Activated naive CD4-positive, alpha-beta T cell treated with anti-CD3 and anti-CD28 coated beads, Interleukin-2, amount 50 U/mL, for 72 hours (primary cell): ENCODE measurements around the gene NME4. TPM values are rescaled to one million over a fixed set of nuclear protein-coding genes. Genes with fewer than 3 reads are reported as not detected.
A peak's percentile ranks its signal among the peaks of the same experiment; 100 is the strongest.

Experiments
- ATAC-seq, 2 donors: fragments of 150-1000 bp; cut with Tn5 transposase; 2 replicates each; pipeline ENCODE4 v1.10.0; 2021; ENCODE audit warnings: mild to moderate bottlenecking in 2 of 2, moderate library complexity in 2 of 2
- DNase-seq, 2 donors: peaks; one replicate each; pipeline ENCODE4 v3.0.0; 2021 to 2022; ENCODE audit warnings: low spot score in 2 of 2
- H3K27ac Mint-ChIP-seq, 2 donors: one replicate each; pipeline ENCODE4 v1.8.0; 2022; ENCODE audit warnings: mild to moderate bottlenecking in 2 of 2, mixed read lengths in 2 of 2
- H3K36me3 Mint-ChIP-seq, 2 donors: one replicate each; pipeline ENCODE4 v1.8.0; 2022; ENCODE audit warnings: mixed read lengths in 2 of 2
- H3K9me3 Mint-ChIP-seq, 2 donors: one replicate each; pipeline ENCODE4 v1.8.0; 2022; ENCODE audit warnings: mixed read lengths in 2 of 2
- total RNA-seq, 2 donors: library from RNA; stranded (reverse); gene quantifications; one replicate each; pipeline ENCODE4 v1.2.3, GENCODE V29; 2022

NME4 gene
- total RNA-seq, 2 donors from 2014 or later = 15.6 to 58.4 TPM

DNA sequence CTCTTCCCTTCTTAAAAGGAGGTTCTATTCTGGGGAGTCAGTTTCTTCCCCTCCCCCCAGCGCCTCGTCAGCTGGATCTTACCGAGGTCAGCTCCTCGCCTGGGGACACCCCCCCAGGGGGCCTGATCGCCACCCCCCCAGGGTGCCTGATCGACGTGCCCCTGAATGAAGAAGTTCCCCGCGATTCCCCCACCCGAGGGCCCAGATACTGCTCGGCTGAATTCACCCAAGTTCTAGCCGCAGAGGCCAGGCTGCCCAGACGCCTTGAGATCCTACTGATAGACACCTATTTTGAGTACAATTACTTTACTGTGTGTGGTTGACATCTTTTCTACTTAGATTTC lies 29.9 kb downstream of the NME4 start:
- Mint-ChIP-seq H3K27ac (peak overlapping the region; percentile 1 to 73), H3K9me3 (no peaks in the 10 kb centered on the region), H3K36me3 (peaks cover 0 to 6% of the 10 kb centered on the region in 2 donors)
- no peak for DNase-seq
- no peak for ATAC-seq

DNA sequence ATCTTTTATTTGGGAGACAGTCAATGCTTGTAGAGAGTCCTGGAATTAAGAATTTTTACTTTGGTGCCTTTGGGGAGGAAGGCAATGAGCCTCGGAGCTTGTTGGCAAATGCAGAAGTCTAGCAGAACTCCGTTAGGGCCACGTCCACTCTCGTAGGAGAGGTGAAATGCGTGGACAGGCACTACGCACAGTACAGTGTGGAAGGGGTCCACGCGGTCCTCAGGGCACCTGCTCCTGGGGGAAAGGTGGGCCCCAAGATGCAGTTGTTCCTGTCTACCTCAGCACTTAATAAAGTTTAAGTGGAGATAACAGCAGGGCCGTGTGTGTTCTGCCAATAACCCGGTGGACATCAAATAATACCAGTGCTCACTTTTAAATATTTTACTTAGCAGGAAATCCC lies 30.3 kb downstream of the NME4 start:
- Mint-ChIP-seq H3K27ac (peak overlapping the region; percentile 1 to 73), H3K9me3 (no peaks in the 10 kb centered on the region), H3K36me3 (peaks cover 0 to 6% of the 10 kb centered on the region in 2 donors)
- ATAC-seq = no peak
- no peak for DNase-seq

DNA sequence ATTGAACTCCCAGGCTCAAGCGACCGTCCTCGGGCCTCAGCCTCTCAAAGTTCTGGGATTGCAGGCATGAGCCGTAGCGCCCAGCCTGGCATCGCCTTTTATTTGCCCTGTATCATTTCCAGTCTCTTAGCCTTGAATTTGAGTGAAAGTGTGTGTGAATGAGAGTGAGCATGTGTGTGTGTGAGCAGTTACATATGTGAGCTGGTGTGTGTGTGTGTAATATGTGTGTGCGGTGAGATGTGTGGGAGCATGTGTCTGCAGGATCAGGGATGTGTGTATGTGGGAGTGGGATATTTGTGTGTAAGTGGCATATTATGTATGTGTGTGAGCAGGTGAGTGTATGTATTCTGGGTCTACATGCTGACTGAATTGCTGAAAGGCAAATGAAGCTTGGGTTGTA lies 33.9 kb downstream of the NME4 start:
- Mint-ChIP-seq H3K9me3 (no peaks in the 10 kb centered on the region), H3K27ac (no peak overlapping the region), H3K36me3 (peaks cover 0 to 6% of the 10 kb centered on the region in 2 donors)
- DNase-seq (no peak), ATAC-seq (no peak)

DNA sequence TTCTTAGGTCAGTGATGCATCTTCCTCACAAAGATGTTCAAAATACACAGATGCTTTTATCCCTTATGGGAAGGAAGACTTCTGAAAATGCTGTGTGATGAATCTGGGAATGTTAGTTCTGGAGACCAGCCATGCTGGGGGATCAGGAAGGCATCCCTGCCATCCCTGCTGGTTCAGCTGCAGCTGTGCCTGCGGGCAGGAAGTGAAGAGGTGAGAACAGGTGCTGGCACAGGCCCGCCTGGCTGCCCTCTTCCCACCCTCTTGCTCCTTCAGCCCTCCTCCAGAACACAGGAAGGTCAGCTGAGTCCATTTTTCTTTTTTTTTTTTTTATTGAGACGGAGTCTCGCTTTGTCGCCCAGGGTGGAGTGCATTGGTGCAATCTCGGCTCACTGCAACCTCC lies 43.6 kb downstream of the NME4 start:
- Mint-ChIP-seq H3K9me3 (no peaks in the 10 kb centered on the region), H3K36me3 (no peaks in the 10 kb centered on the region), H3K27ac (no peak overlapping the region)
- ATAC-seq = no peak
- no peak for DNase-seq

DNA sequence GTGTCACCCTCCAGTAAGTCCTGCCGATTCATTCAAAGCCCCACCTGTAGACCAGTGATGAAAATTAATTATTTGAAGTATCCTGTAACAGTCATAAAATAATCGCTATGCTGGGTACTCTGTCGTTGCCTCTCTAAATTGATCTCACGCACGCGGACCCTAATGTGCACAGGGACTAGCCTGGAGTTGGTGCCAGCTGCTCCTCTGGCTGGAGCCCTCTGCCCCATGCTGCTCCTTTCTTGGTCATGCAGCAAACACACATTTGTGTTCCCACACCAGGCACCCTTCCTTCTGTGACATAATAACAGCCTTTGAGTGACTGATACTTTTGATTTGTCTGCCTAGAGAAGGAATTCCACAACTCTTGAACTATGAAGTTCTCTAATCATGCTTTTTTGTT lies 44.4 kb downstream of the NME4 start:
- no peak for ATAC-seq
- no peaks in the 10 kb centered on the region for H3K9me3 Mint-ChIP-seq

DNA sequence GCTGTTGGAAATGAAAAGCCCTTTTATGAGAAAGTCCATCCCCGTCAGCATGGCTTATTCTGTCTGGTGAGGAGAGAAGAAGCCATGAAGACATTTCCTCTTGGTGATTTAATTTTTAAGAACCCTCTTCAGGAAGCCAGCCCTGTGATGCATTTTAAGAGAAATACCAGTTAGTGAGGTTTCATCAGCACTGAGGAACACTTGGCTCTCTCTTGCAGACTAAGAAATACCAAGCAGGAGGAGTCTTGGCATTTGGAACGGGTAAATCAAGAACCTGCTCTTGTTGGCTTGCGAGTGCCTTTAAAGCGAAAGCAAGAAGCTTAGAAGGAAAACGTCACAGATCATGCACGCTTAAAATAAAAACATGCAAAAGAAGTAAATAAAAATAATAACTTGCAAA lies 46.0 kb downstream of the NME4 start:
- no peak overlapping the region for H3K27ac Mint-ChIP-seq
- ATAC-seq = no peak
- H3K9me3 Mint-ChIP-seq = no peaks in the 10 kb centered on the region
- no peak for DNase-seq
- H3K36me3 Mint-ChIP-seq = no peaks in the 10 kb centered on the region

More for the DNA sequence above, 44.4 kb downstream of the NME4 start:
- no peak for DNase-seq
- Mint-ChIP-seq H3K27ac (no peak overlapping the region), H3K36me3 (no peaks in the 10 kb centered on the region)

DNA sequence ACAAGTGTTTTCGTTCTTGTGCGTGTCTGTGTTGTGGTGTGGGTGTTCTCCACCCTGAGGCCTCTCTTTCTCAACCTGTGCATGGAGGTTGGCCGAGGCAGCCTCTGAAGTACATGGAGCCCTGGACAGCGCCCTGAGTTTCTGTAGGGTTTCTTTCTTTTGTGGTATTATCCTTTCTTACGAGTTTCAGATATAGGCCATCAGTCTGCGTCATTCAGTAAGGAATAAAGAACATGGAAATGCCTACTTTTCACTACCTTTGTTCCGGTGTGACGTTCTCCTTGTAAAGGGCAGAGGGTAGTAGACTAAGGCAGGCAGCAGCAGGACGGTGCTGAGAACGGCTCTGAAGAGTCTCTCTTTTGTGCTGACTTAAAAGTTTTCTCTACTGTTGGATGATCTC lies 47.0 kb downstream of the NME4 start:
- no peak for DNase-seq
- Mint-ChIP-seq H3K27ac (peak overlapping the region in 1 of 2 donors; percentile 15), H3K9me3 (no peaks in the 10 kb centered on the region), H3K36me3 (no peaks in the 10 kb centered on the region)
- ATAC-seq = no peak

DNA sequence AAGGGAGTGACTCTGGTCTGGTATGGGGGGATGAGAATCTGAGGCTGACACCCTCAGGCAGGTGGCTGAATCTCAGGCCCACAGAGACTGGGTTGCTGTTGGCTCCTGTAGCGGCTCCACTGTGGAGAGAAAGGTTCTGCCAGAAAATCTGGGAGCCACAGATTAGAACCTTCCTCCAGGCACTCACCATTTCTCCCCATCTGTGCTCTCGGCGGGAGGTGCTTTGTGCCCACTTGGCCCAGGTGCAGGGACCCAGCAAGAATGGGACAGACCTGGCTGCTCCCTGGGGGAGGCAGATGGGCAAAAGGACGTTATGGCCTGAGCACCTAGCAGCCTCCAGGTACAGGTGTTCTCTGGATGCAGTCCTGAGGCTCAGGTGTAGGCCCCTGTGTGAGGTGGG lies 48.6 kb downstream of the NME4 start:
- H3K36me3 Mint-ChIP-seq = no peaks in the 10 kb centered on the region

More for the DNA sequence above, 48.6 kb downstream of the NME4 start:
- DNase-seq (no peak), ATAC-seq (no peak)
- no peaks in the 10 kb centered on the region for H3K9me3 Mint-ChIP-seq
- no peak overlapping the region for H3K27ac Mint-ChIP-seq

Other genes with a start within 250 kb of the NME4 start
- gene HBZ, start 244.6 kb upstream of the NME4 start, total RNA-seq = not detected
- not detected for gene HBM, start 231.2 kb upstream of the NME4 start, total RNA-seq
- not detected for gene HBA2, start 224.3 kb upstream of the NME4 start, total RNA-seq
- not detected for gene HBA1, start 220.5 kb upstream of the NME4 start, total RNA-seq
- 1 to 10 TPM in 1 of 2 donors, not detected in 1; 2.1 TPM for gene HBQ1, start 216.7 kb upstream of the NME4 start, total RNA-seq
- gene LUC7L, start 167.8 kb upstream of the NME4 start, total RNA-seq = 10 to 100 TPM; 66.1 to 88.3 TPM
- gene FAM234A, start 162.4 kb upstream of the NME4 start, total RNA-seq = 10 to 100 TPM in 1 of 2 donors, 1 to 10 TPM in 1; 3.8 to 11.5 TPM
- gene RGS11, start 121.3 kb upstream of the NME4 start, total RNA-seq = under 1 TPM in 1 of 2 donors, not detected in 1; 0.14 TPM
- gene ARHGDIG, start 116.6 kb upstream of the NME4 start, total RNA-seq = not detected
- not detected for gene PDIA2, start 114.0 kb upstream of the NME4 start, total RNA-seq
- 10 to 100 TPM; 21.4 to 22.8 TPM for gene AXIN1, start 44.5 kb upstream of the NME4 start, total RNA-seq
- 10 to 100 TPM; 77.9 to 97.7 TPM for gene MRPL28, start 26.7 kb upstream of the NME4 start, total RNA-seq
- 10 to 100 TPM; 18.5 to 46.1 TPM for gene PGAP6, start 15.2 kb upstream of the NME4 start, total RNA-seq
- 10 to 100 TPM; 12.6 to 14.6 TPM for gene DECR2, start 4.7 kb downstream of the NME4 start, total RNA-seq
- gene RAB11FIP3, start 28.4 kb downstream of the NME4 start, total RNA-seq = 10 to 100 TPM; 18.6 to 32.0 TPM
- 10 to 100 TPM; 55.5 to 76.5 TPM for gene CAPN15, start 130.5 kb downstream of the NME4 start, total RNA-seq
- gene PRR35, start 163.2 kb downstream of the NME4 start, total RNA-seq = not detected
- 1 to 10 TPM in 1 of 2 donors, under 1 TPM in 1; 0.59 to 1.8 TPM for gene NHLRC4, start 169.8 kb downstream of the NME4 start, total RNA-seq
- gene PIGQ, start 172.8 kb downstream of the NME4 start, total RNA-seq = 10 to 100 TPM; 21.9 to 24.2 TPM
- 10 to 100 TPM; 12.1 to 13.0 TPM for gene RAB40C, start 192.9 kb downstream of the NME4 start, total RNA-seq
- gene WFIKKN1, start 233.8 kb downstream of the NME4 start, total RNA-seq = under 1 TPM; 0.33 to 0.71 TPM
- 100 to 1,000 TPM in 1 of 2 donors, 10 to 100 TPM in 1; 47.2 to 120 TPM for gene METTL26, start 239.1 kb downstream of the NME4 start, total RNA-seq
- 10 to 100 TPM; 33.7 to 52.0 TPM for gene MCRIP2, start 244.6 kb downstream of the NME4 start, total RNA-seq